ENCODE data around the gene BEAN1.

Gene BEAN1

GRCh38 chr16:66395806-66396555 lies 31.1 kb upstream of the BEAN1 start:
- no peak for DNase-seq

DNA sequence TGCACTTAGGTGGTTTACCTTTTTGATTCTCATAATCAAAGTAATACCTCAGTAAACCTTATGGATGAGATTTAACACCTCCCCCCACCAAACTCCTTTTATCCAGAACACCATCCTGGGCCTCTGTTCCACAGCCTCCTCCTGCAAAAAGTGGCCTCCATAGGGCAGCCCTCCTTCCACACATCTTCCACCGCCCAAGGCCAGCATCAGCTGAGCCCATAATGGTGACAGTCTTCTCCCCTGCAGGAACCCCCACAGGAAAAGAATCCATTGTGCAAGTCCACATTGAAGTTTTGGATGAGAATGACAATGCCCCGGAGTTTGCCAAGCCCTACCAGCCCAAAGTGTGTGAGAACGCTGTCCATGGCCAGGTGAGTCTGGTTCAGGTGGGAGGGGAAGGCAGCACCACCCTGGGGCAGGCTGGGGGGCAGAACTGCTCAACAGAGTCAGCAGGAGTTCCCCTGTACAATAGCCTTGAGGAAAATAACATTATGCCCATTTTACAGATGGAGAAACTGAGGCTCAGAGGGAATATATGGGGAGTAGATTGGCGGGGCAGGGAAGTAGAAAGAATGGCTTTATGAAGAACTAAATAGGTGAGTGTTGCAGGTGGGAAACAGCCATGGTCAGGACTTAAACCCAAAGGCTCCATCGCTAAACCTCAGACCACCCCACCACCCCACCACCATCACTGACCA lies 29.2 kb upstream of the BEAN1 start:
- DNase-seq: no peak

DNA sequence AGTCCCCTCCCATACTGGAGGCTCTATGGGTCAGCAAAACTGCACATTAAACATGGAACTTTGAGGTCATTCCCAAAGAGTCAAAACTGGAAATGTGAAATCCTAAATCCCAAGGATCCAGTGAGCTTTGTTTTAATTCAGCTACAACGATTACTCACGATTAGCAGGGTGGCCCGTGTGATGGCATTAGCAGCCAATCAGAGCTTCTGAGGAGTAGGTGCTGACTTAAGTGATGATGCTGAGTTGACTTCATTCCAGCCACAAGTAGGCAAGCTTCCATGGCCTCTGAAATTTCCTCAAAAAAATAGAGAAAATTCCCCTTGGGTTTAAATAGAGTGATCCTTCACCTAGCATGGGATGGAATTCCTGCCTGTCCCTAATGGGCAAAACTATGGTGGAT lies 28.1 kb upstream of the BEAN1 start:
- no peak for DNase-seq

DNA sequence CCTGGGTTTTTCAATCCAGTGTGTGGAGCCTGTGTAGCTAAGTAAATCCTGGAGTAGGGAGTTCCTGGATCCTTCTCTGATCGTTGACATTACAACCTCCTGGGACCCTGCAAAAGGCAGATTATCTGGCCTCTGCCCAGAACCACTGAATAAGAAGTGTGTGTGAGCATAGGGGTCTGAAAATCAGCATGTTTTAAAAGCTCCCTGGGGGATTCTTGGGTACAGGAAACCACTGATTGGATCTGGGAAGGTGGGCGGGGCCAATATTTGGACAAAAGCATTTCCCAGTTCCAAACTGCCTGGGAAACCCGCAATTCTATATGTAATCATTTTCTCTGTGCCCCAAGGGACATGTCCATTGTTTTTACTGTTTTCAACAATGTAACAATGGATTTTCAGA lies 27.2 kb upstream of the BEAN1 start:
- DNase-seq: no peak

DNA sequence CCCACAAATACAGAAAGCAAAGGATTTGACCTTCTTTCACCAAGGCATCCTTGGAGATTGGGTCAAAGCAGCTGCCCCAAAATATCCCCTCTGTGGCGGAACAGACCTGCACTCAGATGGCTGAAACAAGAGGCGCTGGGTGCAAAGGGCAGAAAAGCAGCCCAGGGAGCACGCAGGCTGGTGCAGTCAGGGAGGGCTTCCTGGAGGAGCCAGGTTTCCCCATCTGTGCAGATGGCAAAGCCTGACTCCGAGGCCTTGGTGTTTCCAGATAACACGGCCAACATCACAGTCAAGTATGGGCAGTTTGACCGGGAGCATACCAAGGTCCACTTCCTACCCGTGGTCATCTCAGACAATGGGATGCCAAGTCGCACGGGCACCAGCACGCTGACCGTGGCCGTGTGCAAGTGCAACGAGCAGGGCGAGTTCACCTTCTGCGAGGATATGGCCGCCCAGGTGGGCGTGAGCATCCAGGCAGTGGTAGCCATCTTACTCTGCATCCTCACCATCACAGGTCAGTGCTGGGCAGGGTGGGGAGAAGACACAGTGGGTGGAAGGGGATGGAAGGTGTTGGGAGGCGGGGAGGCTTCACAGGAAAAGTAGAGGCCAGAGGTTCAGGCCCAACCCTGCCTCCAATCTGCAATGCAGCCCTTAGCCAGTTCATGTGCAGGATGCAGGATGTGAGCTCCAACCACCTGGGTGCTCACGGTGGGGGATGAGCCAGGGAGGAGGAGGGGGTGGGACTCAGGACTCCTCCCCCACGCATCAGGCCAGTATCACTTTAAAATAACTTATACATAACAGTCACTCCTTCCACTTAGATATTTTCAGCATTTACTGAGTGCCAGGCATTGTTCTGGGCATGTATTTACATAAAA lies 26.4 kb upstream of the BEAN1 start:
- DNase-seq: no peak

DNA sequence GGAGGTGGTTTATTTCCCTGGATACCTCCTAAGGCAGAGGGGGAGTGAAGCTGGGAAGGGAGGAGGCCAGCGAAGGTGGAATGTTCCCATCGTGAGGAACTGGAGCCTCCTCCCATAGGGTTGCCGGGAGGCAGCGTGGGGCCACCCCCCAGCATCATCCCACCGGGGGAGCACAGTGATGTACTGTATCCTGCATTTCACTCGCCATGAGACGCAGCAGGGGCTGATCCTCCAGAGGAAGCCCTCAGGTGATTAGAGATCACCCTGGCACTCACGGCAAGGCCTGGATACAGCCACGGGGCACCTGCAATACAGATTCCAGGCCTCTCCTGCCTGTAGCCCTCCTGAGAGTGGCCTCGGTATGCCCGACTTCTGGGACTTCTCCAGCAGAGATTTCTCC lies 25.5 kb upstream of the BEAN1 start:
- DNase-seq: no peak

- DNase-seq: no peak
These were observed 24.9 kb upstream of the BEAN1 start for GRCh38 chr16:66402166-66402565.

- no peak for DNase-seq
These were observed 24.4 kb upstream of the BEAN1 start for GRCh38 chr16:66402591-66403230.

DNA sequence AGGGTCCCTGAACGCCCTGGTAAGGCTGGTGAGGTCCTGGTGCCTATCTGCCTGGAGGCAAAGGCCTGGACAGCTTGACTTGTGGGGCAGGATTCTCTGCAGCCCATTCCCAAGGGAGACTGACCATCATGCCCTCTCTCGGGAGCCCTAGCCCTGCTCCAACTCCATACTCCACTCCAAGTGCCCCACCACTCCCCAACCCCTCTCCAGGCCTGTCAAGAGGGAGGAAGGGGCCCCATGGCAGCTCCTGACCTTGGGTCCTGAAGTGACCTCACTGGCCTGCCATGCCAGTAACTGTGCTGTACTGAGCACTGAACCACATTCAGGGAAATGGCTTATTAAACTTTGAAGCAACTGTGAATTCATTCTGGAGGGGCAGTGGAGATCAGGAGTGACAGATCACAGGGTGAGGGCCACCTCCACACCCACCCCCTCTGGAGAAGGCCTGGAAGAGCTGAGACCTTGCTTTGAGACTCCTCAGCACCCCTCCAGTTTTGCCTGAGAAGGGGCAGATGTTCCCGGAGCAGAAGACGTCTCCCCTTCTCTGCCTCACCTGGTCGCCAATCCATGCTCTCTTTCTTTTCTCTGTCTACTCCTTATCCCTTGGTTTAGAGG lies 23.5 kb upstream of the BEAN1 start:
- DNase-seq: no peak

DNA sequence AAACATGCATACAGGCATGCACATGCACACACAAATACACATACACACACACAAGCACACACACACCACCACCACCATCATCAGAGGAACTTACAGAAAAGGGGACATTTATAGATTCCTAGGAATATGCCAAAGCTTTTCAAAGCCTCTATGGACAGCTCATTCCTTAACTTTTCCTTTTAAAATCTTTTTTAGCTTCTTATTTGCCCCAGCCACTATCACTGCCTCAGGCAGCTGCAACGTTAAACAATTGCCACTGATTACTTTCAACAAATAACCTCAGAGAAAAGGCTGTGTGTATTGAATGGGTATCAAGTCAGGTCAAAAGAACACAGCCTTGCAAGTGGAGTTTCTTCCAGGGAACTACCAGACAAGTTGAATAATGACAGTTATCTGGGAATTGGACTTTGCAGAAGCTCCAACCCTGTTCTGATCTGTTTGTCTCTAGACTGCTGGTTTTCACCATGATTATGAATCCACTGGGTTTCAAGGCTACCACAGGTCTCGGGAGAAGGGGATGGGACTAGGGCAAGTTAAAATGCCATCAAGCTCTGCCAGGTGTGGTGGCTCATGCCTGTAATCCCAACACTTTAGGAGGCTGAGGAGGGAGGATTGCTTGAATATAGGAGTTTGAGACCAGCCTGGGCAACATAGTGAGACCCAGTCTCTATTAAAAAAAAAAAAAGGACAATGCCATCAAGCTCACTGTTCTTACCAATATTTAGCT lies 21.9 kb upstream of the BEAN1 start:
- DNase-seq: no peak

DNA sequence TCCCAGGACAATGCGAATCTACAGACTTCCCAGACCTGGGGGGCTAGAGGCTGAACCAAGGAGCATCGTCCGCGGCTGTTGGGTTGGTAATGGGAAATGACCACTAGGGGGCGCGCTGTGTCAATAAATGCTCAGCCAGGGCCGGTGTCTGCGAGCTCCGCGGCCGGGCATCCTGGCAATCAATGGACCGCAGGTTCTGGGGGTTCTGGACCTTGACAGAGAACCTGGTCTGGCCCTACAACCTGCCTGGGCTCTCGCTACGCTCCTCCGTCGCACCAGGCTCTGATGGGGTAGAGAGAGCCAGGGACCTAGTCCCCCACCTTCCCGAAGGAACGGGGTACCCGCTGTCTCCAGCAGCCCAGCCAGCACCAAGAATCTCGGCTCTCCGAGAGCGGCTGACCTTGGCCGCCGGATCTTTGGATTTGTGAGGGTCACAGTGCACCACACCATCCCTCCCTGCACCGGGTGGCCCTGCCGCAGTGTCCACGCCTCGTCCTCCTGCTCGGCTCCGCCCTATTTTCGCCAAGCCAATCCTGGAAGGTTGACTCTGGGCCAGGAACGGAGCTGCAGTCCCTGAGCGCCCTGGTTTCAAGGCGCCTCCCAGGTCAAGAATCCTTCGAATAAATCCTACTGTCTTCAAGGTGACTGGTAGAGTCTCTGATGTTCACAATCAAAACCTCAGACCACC lies 20.4 kb upstream of the BEAN1 start:
- DNase-seq: peak; percentile 82

GRCh38 chr16:66408163-66409048 lies 18.7 kb upstream of the BEAN1 start:
- no peak for DNase-seq

GRCh38 chr16:66409156-66409555 lies 17.9 kb upstream of the BEAN1 start:
- DNase-seq: no peak

DNA sequence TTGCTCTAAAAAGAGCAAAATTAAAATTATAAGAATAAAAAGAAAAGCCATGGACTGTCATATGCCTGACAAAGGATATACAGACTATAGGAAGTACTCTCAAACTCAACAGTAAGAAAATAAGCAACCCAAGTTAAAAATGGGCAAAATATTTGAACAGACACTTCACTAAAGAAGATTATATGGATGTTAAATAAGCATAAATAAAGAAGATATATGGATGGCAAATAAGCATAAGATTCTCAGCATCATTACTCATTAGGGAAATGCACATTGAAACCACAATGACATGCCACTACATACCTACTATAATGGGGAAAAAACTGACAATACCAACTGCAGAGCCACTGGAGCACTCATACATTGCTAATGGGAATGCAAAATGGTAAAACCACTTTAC lies 14.9 kb upstream of the BEAN1 start:
- no peak for DNase-seq

- no peak for DNase-seq
These were observed 12.2 kb upstream of the BEAN1 start for GRCh38 chr16:66414891-66415290.

DNA sequence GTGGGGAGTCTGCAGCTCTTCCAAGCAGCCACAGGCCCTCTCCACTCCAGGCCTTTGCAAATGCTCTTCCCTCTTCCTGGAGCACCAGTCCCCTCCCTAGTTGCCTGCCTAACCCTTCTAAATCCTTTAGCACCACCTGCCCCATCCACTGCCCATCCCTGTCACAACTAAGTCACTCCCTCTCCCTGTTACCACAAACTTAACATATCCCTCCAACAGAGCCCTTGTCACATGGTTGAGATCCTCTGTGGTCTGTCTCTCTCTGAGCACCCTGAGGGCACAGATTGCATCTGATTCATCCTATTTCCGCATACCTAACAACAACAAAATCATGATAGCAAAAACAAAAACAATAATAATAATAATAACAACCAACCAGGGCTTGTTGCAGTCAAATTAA lies 11.0 kb upstream of the BEAN1 start:
- DNase-seq: no peak

DNA sequence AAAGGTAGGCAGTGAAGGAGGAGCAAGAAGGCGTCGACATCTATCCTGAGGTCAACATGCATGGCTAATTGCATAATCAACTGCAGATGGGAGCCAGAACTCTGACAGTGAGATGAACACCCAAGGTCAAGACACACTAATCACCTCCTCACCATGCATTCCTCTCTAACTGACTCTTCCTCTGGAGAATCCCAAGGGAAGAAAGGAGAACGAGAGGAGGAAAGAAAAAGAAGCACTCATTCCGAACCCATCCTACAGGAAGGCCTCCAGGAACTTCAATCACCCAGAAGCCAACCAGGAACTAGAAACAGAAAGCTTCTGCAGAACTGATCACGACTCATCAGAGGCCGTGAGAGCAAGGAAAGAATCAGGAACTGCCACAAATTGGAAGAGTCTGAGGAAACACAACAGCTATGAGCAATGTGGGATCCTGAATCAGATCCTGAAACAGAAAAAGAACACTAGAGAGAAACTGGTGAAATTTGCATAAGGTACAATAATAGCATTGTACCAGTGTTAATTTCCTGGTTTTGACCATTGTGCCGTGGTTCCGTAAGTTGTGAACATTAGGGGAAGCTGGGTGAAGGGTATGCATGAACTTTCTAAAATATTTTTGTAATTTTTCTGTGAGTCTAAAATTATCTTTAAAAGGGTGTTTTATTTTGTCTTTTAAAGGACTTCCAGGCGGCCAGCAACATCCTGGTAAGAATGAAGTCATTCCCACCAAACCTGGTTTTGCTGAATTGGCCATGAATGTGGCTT lies 10.0 kb upstream of the BEAN1 start:
- no peak for DNase-seq

- no peak for DNase-seq
These were observed 8.7 kb upstream of the BEAN1 start for GRCh38 chr16:66418165-66418962.

- DNase-seq: no peak
These were observed 7.6 kb upstream of the BEAN1 start for GRCh38 chr16:66419527-66419926.

Data from effector CD8-positive, alpha-beta T cell (primary cell).